ENCODE results near the gene OVAAL. TPM values are rescaled to one million over a fixed set of nuclear protein-coding genes. Genes with fewer than 3 reads are reported as not detected.
A peak's percentile ranks its signal among the peaks of the same experiment; 100 is the strongest.

The OVAAL gene
- total RNA-seq, 2 donors from 2014 or later, result not detected

DNA sequence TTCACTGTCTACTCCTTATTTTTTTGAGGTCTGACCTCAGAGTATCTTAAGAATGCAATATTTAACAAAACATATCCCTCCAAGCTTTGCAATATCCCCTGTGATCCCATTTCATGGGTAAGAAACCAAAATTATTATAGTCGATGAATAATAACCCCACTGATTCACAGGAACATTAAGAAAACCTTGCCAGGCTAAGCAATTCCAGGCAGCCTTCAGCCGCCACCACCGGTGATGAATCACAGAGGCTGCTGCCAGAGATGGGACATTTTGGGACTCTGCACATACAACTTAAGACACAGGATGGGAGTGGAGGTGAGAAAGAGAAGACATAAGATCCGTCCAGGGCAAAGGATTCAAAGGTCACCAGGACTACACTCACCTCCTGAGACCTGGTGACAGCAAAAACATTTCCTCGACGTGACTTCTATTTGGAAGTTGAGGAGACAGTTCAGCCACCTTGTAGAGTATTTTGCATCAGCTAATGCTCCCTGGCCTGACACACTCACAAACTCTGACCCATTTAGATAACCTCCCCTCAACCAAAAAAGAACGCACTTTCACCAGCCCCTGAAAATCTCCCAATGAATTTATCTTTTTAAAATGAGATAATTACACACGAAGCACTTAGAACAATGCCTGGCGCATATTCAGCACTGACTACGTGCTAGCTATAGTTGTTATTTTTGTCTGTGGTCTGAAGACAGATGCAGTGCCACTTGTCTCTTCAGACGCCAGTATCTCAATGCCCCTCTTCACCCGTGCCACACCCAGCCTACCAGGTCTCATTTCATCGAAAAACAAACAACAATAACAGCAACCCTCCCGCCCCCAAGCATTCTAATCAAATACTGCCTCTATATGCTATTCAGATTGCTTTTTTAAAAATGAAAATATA is 17.8 kb upstream of the OVAAL start:
- DNase-seq (ENCODE audit: low spot score) (peak; percentile 39), ATAC-seq (ENCODE audit: insufficient number of reproducible peaks, low FRiP score, low read depth) (no peak)
- H3K4me3 ChIP-seq, result no peak overlapping the region
- no peaks in the 10 kb centered on the region for H3K27me3 ChIP-seq (replicated peaks; ENCODE audit: insufficient read depth)
- TF ChIP-seq, protein P1, sequence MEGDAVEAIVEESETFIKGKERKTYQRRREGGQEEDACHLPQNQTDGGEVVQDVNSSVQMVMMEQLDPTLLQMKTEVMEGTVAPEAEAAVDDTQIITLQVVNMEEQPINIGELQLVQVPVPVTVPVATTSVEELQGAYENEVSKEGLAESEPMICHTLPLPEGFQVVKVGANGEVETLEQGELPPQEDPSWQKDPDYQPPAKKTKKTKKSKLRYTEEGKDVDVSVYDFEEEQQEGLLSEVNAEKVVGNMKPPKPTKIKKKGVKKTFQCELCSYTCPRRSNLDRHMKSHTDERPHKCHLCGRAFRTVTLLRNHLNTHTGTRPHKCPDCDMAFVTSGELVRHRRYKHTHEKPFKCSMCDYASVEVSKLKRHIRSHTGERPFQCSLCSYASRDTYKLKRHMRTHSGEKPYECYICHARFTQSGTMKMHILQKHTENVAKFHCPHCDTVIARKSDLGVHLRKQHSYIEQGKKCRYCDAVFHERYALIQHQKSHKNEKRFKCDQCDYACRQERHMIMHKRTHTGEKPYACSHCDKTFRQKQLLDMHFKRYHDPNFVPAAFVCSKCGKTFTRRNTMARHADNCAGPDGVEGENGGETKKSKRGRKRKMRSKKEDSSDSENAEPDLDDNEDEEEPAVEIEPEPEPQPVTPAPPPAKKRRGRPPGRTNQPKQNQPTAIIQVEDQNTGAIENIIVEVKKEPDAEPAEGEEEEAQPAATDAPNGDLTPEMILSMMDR (IDR thresholded peaks at IDR 0.05), result no peak
- no peaks in the 10 kb centered on the region for H3K9me3 ChIP-seq
- H3K36me3 ChIP-seq, result no peaks in the 10 kb centered on the region
- H3K4me1 ChIP-seq (ENCODE audit: control insufficient read depth in 1 of 2, low read depth in 2 of 2), result peaks cover 25 to 53% of the 10 kb centered on the region in 2 donors
- peak overlapping the region; percentile 77 to 89 for H3K27ac ChIP-seq

DNA sequence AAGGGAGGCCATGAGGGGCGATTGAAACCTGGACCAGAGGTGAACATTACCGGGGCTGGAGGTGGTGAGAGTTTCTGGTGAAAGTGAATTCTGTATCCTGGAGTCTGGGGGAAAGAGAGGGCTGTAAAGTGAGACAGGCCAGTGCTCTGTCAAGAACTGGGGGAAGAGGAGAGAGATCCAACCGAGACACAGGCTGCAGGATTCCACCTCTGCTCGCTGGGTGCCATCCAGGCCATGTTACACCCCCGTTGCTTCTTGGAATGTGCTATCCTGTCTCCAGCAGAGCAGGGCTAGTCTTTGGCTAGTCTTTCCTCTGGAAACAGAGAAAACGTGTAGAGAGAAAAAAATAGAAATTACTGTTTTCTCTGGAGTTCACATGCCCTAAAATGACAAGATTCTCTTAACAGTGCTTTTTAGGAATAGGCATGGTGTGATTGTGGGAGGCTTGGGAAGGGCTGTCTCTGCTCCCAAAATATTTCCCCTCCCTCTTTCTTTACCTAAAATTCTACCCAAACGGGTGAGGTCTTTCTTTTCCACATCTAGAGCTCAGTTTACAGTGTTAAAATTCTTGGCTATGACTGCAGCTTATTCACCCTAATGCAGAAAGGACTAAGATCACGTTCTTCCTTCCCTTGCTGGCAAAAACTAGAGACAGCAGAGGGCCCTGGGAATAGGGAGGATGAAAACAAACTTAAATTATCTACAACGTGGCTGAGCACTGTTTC is 16.5 kb upstream of the OVAAL start:
- Histone ChIP-seq H3K9me3 (no peaks in the 10 kb centered on the region), H3K27me3 (replicated peaks; ENCODE audit: insufficient read depth) (no peaks in the 10 kb centered on the region), H3K4me1 (ENCODE audit: control insufficient read depth in 1 of 2, low read depth in 2 of 2) (peaks cover 25 to 53% of the 10 kb centered on the region in 2 donors), H3K27ac (peak overlapping the region; percentile 77 to 89), H3K4me3 (peak overlapping the region; percentile 6), H3K36me3 (no peaks in the 10 kb centered on the region)
- TF ChIP-seq, protein P1 (IDR thresholded peaks at IDR 0.05), result no peak
- DNase-seq (ENCODE audit: low spot score) (no peak), ATAC-seq (ENCODE audit: insufficient number of reproducible peaks, low FRiP score, low read depth) (no peak)

DNA sequence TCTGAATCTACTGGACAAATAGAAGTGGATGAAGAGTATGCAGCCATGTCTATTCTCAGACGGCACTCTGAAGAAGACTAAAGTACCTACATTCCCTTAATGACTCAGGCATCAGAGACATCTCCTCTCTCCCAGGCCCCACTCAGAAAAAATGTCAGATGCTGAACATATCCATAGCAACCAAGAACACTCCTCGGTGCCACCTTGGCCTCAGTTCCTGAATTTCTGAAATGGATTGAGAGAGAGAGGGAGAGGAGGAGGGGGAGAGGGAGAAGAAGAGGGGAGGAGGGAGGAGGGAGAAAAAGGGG is 16.0 kb upstream of the OVAAL start:
- peak overlapping the region; percentile 6 for H3K4me3 ChIP-seq
- H3K9me3 ChIP-seq, result no peaks in the 10 kb centered on the region
- no peaks in the 10 kb centered on the region for H3K36me3 ChIP-seq
- H3K27me3 ChIP-seq (replicated peaks; ENCODE audit: insufficient read depth), result no peaks in the 10 kb centered on the region
- ATAC-seq (ENCODE audit: insufficient number of reproducible peaks, low FRiP score, low read depth) (peak; percentile 32), DNase-seq (ENCODE audit: low spot score) (peak; percentile 31)
- H3K4me1 ChIP-seq (ENCODE audit: control insufficient read depth in 1 of 2, low read depth in 2 of 2), result peaks cover 25 to 53% of the 10 kb centered on the region in 2 donors
- H3K27ac ChIP-seq, result peak overlapping the region; percentile 77 to 89
- TF ChIP-seq, protein P1 (IDR thresholded peaks at IDR 0.05), result no peak

DNA sequence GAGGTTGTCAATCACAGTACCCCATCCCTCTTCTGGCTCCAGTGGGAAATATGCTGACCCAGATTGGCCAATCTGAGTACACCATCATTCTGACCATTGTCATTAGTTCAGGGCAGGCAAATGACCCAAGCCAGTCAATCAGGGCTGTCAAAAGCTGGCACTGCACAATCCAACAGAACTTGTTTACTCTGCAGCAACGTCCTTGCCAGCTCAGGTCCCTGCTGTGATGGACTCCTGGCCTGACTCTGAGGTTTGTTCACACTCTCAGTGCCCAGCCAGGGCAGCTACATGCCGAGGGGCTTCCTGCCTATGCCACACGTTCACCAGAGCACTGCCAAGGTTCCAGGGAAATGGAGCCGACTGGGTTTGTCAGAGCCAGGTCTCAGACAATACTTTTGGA is 14.7 kb upstream of the OVAAL start:
- H3K4me3 ChIP-seq, result no peak overlapping the region
- DNase-seq (ENCODE audit: low spot score), result no peak
- TF ChIP-seq, protein P1 (IDR thresholded peaks at IDR 0.05), result no peak
- ATAC-seq (ENCODE audit: insufficient number of reproducible peaks, low FRiP score, low read depth), result no peak
- H3K27me3 ChIP-seq (replicated peaks; ENCODE audit: insufficient read depth), result no peaks in the 10 kb centered on the region
- peaks cover 25 to 53% of the 10 kb centered on the region in 2 donors for H3K4me1 ChIP-seq (ENCODE audit: control insufficient read depth in 1 of 2, low read depth in 2 of 2)
- H3K9me3 ChIP-seq, result no peaks in the 10 kb centered on the region
- peak overlapping the region; percentile 77 to 89 for H3K27ac ChIP-seq
- no peaks in the 10 kb centered on the region for H3K36me3 ChIP-seq

DNA sequence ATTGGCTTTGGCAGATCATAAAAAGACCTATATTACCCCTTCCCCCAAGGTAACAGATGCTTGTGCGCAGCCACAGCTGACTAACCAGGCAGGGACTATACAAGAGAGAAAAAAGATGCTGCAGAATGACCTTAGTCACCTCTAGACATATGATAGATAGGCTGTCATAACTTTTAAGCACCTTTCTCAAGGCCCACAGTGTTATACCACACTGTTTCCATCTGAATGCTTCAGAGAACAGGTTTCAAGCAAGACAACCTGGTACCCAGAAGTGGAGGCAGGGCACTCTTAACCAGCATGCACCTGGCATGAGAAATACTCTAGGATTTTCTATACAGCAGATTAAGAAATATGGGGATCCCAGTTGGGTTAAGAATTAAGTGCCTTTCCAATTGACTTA is 12.8 kb upstream of the OVAAL start:
- H3K4me3 ChIP-seq, result no peak overlapping the region
- H3K36me3 ChIP-seq, result no peaks in the 10 kb centered on the region
- no peak overlapping the region for H3K27ac ChIP-seq
- ATAC-seq (ENCODE audit: insufficient number of reproducible peaks, low FRiP score, low read depth) (no peak), DNase-seq (ENCODE audit: low spot score) (no peak)
- no peaks in the 10 kb centered on the region for H3K9me3 ChIP-seq
- TF ChIP-seq, protein P1 (IDR thresholded peaks at IDR 0.05), result no peak
- H3K4me1 ChIP-seq (ENCODE audit: control insufficient read depth in 1 of 2, low read depth in 2 of 2), result peaks cover 19 to 38% of the 10 kb centered on the region in 2 donors
- no peaks in the 10 kb centered on the region for H3K27me3 ChIP-seq (replicated peaks; ENCODE audit: insufficient read depth)

All from thoracic aorta (tissue), 2 donors.